Measurements from ENCODE around the gene FAM107A. TPM values are rescaled to one million over a fixed set of nuclear protein-coding genes. Genes with fewer than 3 reads are reported as not detected.

Gene FAM107A
- under 1 TPM in 1 of 5 donors, not detected in 4; 0.09 TPM for total RNA-seq
- total RNA-seq (2013), result not detected
- total RNA-seq, result 0 to 0.09 (median 0) reads per million in 29 experiments

DNA sequence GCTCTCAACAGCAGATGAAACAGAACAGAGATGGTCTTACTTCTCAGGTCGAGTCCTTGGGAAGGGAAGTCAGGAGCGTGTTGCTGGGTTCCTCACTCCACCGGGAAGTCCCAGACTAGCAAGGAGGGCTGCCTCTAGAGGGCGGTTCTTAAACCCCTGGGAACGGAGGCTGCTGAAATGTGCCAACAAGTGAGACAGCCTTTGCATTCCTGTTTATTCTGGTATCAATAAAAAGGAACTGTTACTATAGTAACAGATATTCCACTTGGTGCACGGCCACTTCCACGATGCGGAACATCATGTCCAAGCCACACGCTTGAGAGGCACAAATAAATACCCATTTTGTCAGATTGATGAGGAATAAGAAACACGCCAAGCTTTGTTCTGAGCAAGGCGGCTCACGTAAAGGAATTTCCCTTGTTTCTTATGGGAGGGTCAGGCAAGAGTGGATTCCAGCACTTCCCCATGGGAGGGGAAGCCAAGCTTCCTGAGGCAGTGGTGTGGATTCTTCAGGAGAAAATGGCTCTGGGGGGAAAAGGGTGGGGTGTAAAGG, at the start of gene FAM107A:
FAM107A (minus strand) TSS at position 123 of the 553 bp plus-strand sequence. CDS start 7,531 bp downstream, outside the sequence.
- H3K27ac Mint-ChIP-seq, result no peak within 1 kb of the TSS
- DNase-seq, result no peak
- no peaks in the 10 kb centered on the region for H3K36me3 Mint-ChIP-seq
- no peaks in the 10 kb centered on the region for H3K4me1 Mint-ChIP-seq
- ChIA-PET POLR2A (no interaction called here), CTCF (interaction anchor here in 1 of 2 donors (0.6 kb wide), 1 partner anchor 615 kb away, joined by 3 read pairs; no protein-coding TSS in a partner anchor)
- no peak for ATAC-seq (replicated peaks in 1 of 4)
- 65% methylated on average over 6 of the region's 12 CpGs for WGBS (ENCODE audit: insufficient coverage)
- H3K4me3 Mint-ChIP-seq, result no peak within 1 kb of the TSS
- Histone ChIP-seq H3K9me3 (no peaks in the 10 kb centered on the region), H3K4me3 (ENCODE audit: control insufficient read depth in 1 of 2, extremely low read depth in 1 of 2, low read length in 1 of 2) (no peak within 1 kb of the TSS), H3K36me3 (ENCODE audit: control insufficient read depth in 2 of 2, extremely low read depth in 1 of 2, insufficient read depth in 1 of 2, low read length in 1 of 2) (no peaks in the 10 kb centered on the region), H3K27me3 (replicated peaks in 1 of 2; ENCODE audit: control insufficient read depth in 2 of 2, extremely low read depth in 1 of 2, insufficient read depth in 2 of 2, low read length in 1 of 2) (peaks cover 0 to 15% of the 10 kb centered on the region in 2 experiments), H3K27ac (ENCODE audit: low read length) (no peak within 1 kb of the TSS), H3K4me1 (ENCODE audit: control insufficient read depth in 1 of 2, extremely low read depth in 1 of 2, insufficient read depth in 2 of 2, low read length in 2 of 2) (no peaks in the 10 kb centered on the region)
- peaks cover 0 to 11% of the 10 kb centered on the region in 2 donors for H3K27me3 Mint-ChIP-seq
- H3K9me3 Mint-ChIP-seq, result no peaks in the 10 kb centered on the region

GRCh38 chr3:58625196-58625824, 48.1 kb upstream of the FAM107A start:
- ChIA-PET CTCF (interaction anchor here in 1 of 2 donors (0.6 to 0.7 kb wide), 2 partner anchors 55 to 319 kb away, joined by 3 read pairs; partner anchors contain the start of genes HTD2 and RPP14), POLR2A (no interaction called here)
- WGBS (ENCODE audit: insufficient coverage), result 85% methylated on average over 8 of the region's 9 CpGs
- Histone ChIP-seq H3K4me3 (ENCODE audit: control insufficient read depth in 1 of 2, extremely low read depth in 1 of 2, low read length in 1 of 2) (no peak overlapping the region), H3K9me3 (no peaks in the 10 kb centered on the region), H3K4me1 (ENCODE audit: control insufficient read depth in 1 of 2, extremely low read depth in 1 of 2, insufficient read depth in 2 of 2, low read length in 2 of 2) (peaks cover 0 to 4% of the 10 kb centered on the region in 2 experiments), H3K27me3 (replicated peaks in 1 of 2; ENCODE audit: control insufficient read depth in 2 of 2, extremely low read depth in 1 of 2, insufficient read depth in 2 of 2, low read length in 1 of 2) (peaks cover 0 to 23% of the 10 kb centered on the region in 2 experiments), H3K36me3 (ENCODE audit: control insufficient read depth in 2 of 2, extremely low read depth in 1 of 2, insufficient read depth in 1 of 2, low read length in 1 of 2) (no peaks in the 10 kb centered on the region), H3K27ac (ENCODE audit: low read length) (no peak overlapping the region)
- Mint-ChIP-seq H3K27ac (no peak overlapping the region), H3K4me1 (peaks cover 0 to 2% (median 0%) of the 10 kb centered on the region in 3 donors), H3K27me3 (peaks cover 0 to 2% of the 10 kb centered on the region in 2 donors), H3K4me3 (no peak overlapping the region), H3K36me3 (no peaks in the 10 kb centered on the region), H3K9me3 (no peaks in the 10 kb centered on the region)
- DNase-seq, result no peak
- ATAC-seq (replicated peaks in 1 of 4), result no peak

- Histone ChIP-seq H3K27me3 (replicated peaks in 1 of 2; ENCODE audit: control insufficient read depth in 2 of 2, extremely low read depth in 1 of 2, insufficient read depth in 2 of 2, low read length in 1 of 2) (peaks cover 0 to 19% of the 10 kb centered on the region in 2 experiments), H3K4me1 (ENCODE audit: control insufficient read depth in 1 of 2, extremely low read depth in 1 of 2, insufficient read depth in 2 of 2, low read length in 2 of 2) (no peaks in the 10 kb centered on the region), H3K4me3 (ENCODE audit: control insufficient read depth in 1 of 2, extremely low read depth in 1 of 2, low read length in 1 of 2) (no peak overlapping the region), H3K27ac (ENCODE audit: low read length) (no peak overlapping the region), H3K36me3 (ENCODE audit: control insufficient read depth in 2 of 2, extremely low read depth in 1 of 2, insufficient read depth in 1 of 2, low read length in 1 of 2) (no peaks in the 10 kb centered on the region), H3K9me3 (no peaks in the 10 kb centered on the region)
- WGBS (ENCODE audit: insufficient coverage), result 57% methylated on average over 1 of the region's 3 CpGs
- Mint-ChIP-seq H3K4me3 (no peak overlapping the region), H3K27ac (no peak overlapping the region), H3K27me3 (no peaks in the 10 kb centered on the region), H3K36me3 (no peaks in the 10 kb centered on the region), H3K9me3 (no peaks in the 10 kb centered on the region), H3K4me1 (peaks cover 0 to 2% (median 0%) of the 10 kb centered on the region in 3 donors)
- ChIA-PET CTCF (interaction anchor here in 1 of 2 donors (0.7 kb wide), 1 partner anchor 318 kb away, joined by 3 read pairs; the partner anchor contains the start of genes HTD2 and RPP14), POLR2A (interaction anchor here in 1 of 2 donors (0.5 kb wide), 1 partner anchor 129 kb away, joined by 3 read pairs; no protein-coding TSS in a partner anchor)
- ATAC-seq (replicated peaks in 1 of 4), result no peak
- DNase-seq, result no peak
These were observed 47.4 kb upstream of the FAM107A start for GRCh38 chr3:58624550-58624949.

- H3K27ac ChIP-seq (ENCODE audit: low read length), result no peak overlapping the region
- ChIA-PET CTCF (no interaction called here), POLR2A (no interaction called here)
- no peaks in the 10 kb centered on the region for H3K36me3 ChIP-seq (ENCODE audit: control insufficient read depth in 2 of 2, extremely low read depth in 1 of 2, insufficient read depth in 1 of 2, low read length in 1 of 2)
- H3K9me3 Mint-ChIP-seq, result no peaks in the 10 kb centered on the region
- H3K4me1 Mint-ChIP-seq, result peaks cover 0 to 2% (median 0%) of the 10 kb centered on the region in 3 donors
- H3K36me3 Mint-ChIP-seq, result no peaks in the 10 kb centered on the region
- no peaks in the 10 kb centered on the region for H3K27me3 Mint-ChIP-seq
- H3K4me3 ChIP-seq (ENCODE audit: control insufficient read depth in 1 of 2, extremely low read depth in 1 of 2, low read length in 1 of 2), result no peak overlapping the region
- H3K9me3 ChIP-seq, result no peaks in the 10 kb centered on the region
- no peak overlapping the region for H3K27ac Mint-ChIP-seq
- WGBS (ENCODE audit: insufficient coverage), result 72% methylated on average over 5 of the region's 5 CpGs
- peaks cover 0 to 16% of the 10 kb centered on the region in 2 experiments for H3K27me3 ChIP-seq (replicated peaks in 1 of 2; ENCODE audit: control insufficient read depth in 2 of 2, extremely low read depth in 1 of 2, insufficient read depth in 2 of 2, low read length in 1 of 2)
- ATAC-seq (replicated peaks in 1 of 4) (no peak), DNase-seq (no peak)
- H3K4me1 ChIP-seq (ENCODE audit: control insufficient read depth in 1 of 2, extremely low read depth in 1 of 2, insufficient read depth in 2 of 2, low read length in 2 of 2), result no peaks in the 10 kb centered on the region
- no peak overlapping the region for H3K4me3 Mint-ChIP-seq
These were observed 46.8 kb upstream of the FAM107A start for GRCh38 chr3:58623961-58624360.

GRCh38 chr3:58623478-58623877, 46.3 kb upstream of the FAM107A start:
- no peak overlapping the region for H3K4me3 ChIP-seq (ENCODE audit: control insufficient read depth in 1 of 2, extremely low read depth in 1 of 2, low read length in 1 of 2)
- Mint-ChIP-seq H3K27ac (no peak overlapping the region), H3K4me1 (peaks cover 0 to 2% (median 0%) of the 10 kb centered on the region in 3 donors), H3K27me3 (no peaks in the 10 kb centered on the region), H3K36me3 (no peaks in the 10 kb centered on the region), H3K4me3 (no peak overlapping the region), H3K9me3 (no peaks in the 10 kb centered on the region)
- no peaks in the 10 kb centered on the region for H3K9me3 ChIP-seq
- H3K27me3 ChIP-seq (replicated peaks in 1 of 2; ENCODE audit: control insufficient read depth in 2 of 2, extremely low read depth in 1 of 2, insufficient read depth in 2 of 2, low read length in 1 of 2), result peaks cover 0 to 16% of the 10 kb centered on the region in 2 experiments
- no peaks in the 10 kb centered on the region for H3K4me1 ChIP-seq (ENCODE audit: control insufficient read depth in 1 of 2, extremely low read depth in 1 of 2, insufficient read depth in 2 of 2, low read length in 2 of 2)
- ChIA-PET POLR2A (no interaction called here), CTCF (no interaction called here)
- no peak for ATAC-seq (replicated peaks in 1 of 4)
- no peak for DNase-seq
- WGBS (ENCODE audit: insufficient coverage), result 85% methylated on average over 4 of the region's 8 CpGs
- no peak overlapping the region for H3K27ac ChIP-seq (ENCODE audit: low read length)
- no peaks in the 10 kb centered on the region for H3K36me3 ChIP-seq (ENCODE audit: control insufficient read depth in 2 of 2, extremely low read depth in 1 of 2, insufficient read depth in 1 of 2, low read length in 1 of 2)

- H3K9me3 ChIP-seq, result no peaks in the 10 kb centered on the region
- ChIA-PET CTCF (no interaction called here), POLR2A (interaction anchor here in 1 of 2 donors (0.6 kb wide), 1 partner anchor 9 kb away, joined by 9 read pairs; no protein-coding TSS in a partner anchor)
- H3K4me3 Mint-ChIP-seq, result no peak overlapping the region
- DNase-seq (no peak), ATAC-seq (replicated peaks in 1 of 4) (no peak)
- no peaks in the 10 kb centered on the region for H3K27me3 Mint-ChIP-seq
- H3K36me3 ChIP-seq (ENCODE audit: control insufficient read depth in 2 of 2, extremely low read depth in 1 of 2, insufficient read depth in 1 of 2, low read length in 1 of 2), result no peaks in the 10 kb centered on the region
- H3K4me3 ChIP-seq (ENCODE audit: control insufficient read depth in 1 of 2, extremely low read depth in 1 of 2, low read length in 1 of 2), result no peak overlapping the region
- H3K27me3 ChIP-seq (replicated peaks in 1 of 2; ENCODE audit: control insufficient read depth in 2 of 2, extremely low read depth in 1 of 2, insufficient read depth in 2 of 2, low read length in 1 of 2), result peaks cover 0 to 16% of the 10 kb centered on the region in 2 experiments
- no peak overlapping the region for H3K27ac ChIP-seq (ENCODE audit: low read length)
- no peaks in the 10 kb centered on the region for H3K9me3 Mint-ChIP-seq
- WGBS (ENCODE audit: insufficient coverage), result 76% methylated on average over 8 of the region's 8 CpGs
- no peak overlapping the region for H3K27ac Mint-ChIP-seq
- H3K4me1 ChIP-seq (ENCODE audit: control insufficient read depth in 1 of 2, extremely low read depth in 1 of 2, insufficient read depth in 2 of 2, low read length in 2 of 2), result no peaks in the 10 kb centered on the region
- no peaks in the 10 kb centered on the region for H3K36me3 Mint-ChIP-seq
- peaks cover 0 to 2% (median 0%) of the 10 kb centered on the region in 3 donors for H3K4me1 Mint-ChIP-seq
These were observed 45.7 kb upstream of the FAM107A start for GRCh38 chr3:58622892-58623291.

All from T-cell (primary cell).